Esophagus muscularis mucosa (tissue), 4 donors: ENCODE results near the gene CGB8.

Experiments
- CTCF ChIP-seq, 3 experiments: fragments of 200-600 bp in 2 of 3; fragments of 450-650 bp in 1 of 3; sonication (generic) in 2 of 3; IDR thresholded peaks; one replicate each; pipeline ENCODE4 v1.5.1; 2017 to 2019; ENCODE audit warnings: antibody characterized with exemption in 3 of 3, mild to moderate bottlenecking in 2 of 3, moderate library complexity in 1 of 3
- EP300 ChIP-seq: sonication (generic); formaldehyde crosslinking; IDR thresholded peaks from one replicate; pipeline ENCODE4 v1.6.1; 2017; ENCODE audit warnings: antibody characterized with exemption
- POLR2A ChIP-seq: fragments of 450-650 bp; IDR thresholded peaks from one replicate; pipeline ENCODE4 v1.6.1; 2017; ENCODE audit warnings: antibody characterized with exemption, moderate library complexity, mild to moderate bottlenecking, low read depth
- POLR2AphosphoS5 ChIP-seq, 2 donors: sonication (generic); formaldehyde crosslinking; IDR thresholded peaks; one replicate each; pipeline ENCODE4 v1.6.1; 2017; ENCODE audit warnings: antibody characterized with exemption in 2 of 2

GRCh38 chr19:49006905-49007304 is 42.0 kb downstream of the CGB8 start:
- no peak for TF ChIP-seq CTCF (IDR thresholded peaks at IDR 0.05)
- no peak for TF ChIP-seq POLR2A
- TF ChIP-seq EP300 = no peak
- TF ChIP-seq POLR2AphosphoS5 (IDR thresholded peaks at IDR 0.05) = no peak
